Astrocyte (in vitro differentiated cells and primary cell): ENCODE measurements around the gene ATCAY. TPM values are rescaled to one million over a fixed set of nuclear protein-coding genes. Genes with fewer than 3 reads are reported as not detected.

Experiments used
- DNase-seq: peaks from one replicate; pipeline ENCODE4 v3.0.0-alpha.2; 2010; ENCODE audit warnings: low read depth
- FAIRE-seq: peaks from 2 replicates; lab custom pipeline; 2011; peaks lifted over from hg19 to GRCh38; lab: Jason Lieb, UNC
- H2AFZ ChIP-seq: 2 replicates; pipeline ENCODE4 v1.6.0; 2012; ENCODE audit warnings: low read depth, low read length, inconsistent platforms
- H3K27ac ChIP-seq: 2 replicates; pipeline ENCODE4 v1.5.1; 2011; ENCODE audit warnings: low read depth, low read length, inconsistent platforms
- H3K27me3 ChIP-seq: 2 replicates; pipeline ENCODE4 v1.6.0; 2011; ENCODE audit warnings: low read length, inconsistent platforms; ENCODE audit not compliant: insufficient read depth
- H3K36me3 ChIP-seq: 2 replicates; pipeline ENCODE4 v1.5.1; 2011; ENCODE audit warnings: low read length, inconsistent platforms; ENCODE audit not compliant: insufficient read depth
- H3K4me1 ChIP-seq: 2 replicates; pipeline ENCODE4 v1.5.1; 2011; ENCODE audit warnings: low read length, inconsistent platforms; ENCODE audit not compliant: insufficient read depth
- H3K4me2 ChIP-seq: 2 replicates; pipeline ENCODE4 v1.6.0; 2012; ENCODE audit warnings: low read length, inconsistent platforms
- H3K4me3 ChIP-seq: 2 replicates; pipeline ENCODE4 v1.5.1; 2011; ENCODE audit warnings: low read depth, mild to moderate bottlenecking, low read length, inconsistent platforms; ENCODE audit not compliant: insufficient read depth
- H3K79me2 ChIP-seq: 2 replicates; pipeline ENCODE4 v1.6.0; 2012; ENCODE audit warnings: mild to moderate bottlenecking, low read length, inconsistent platforms; ENCODE audit not compliant: insufficient read depth
- H3K9ac ChIP-seq: 2 replicates; pipeline ENCODE4 v1.6.0; 2012; ENCODE audit warnings: mild to moderate bottlenecking, low read length, inconsistent platforms
- H3K9me3 ChIP-seq: 2 replicates; pipeline ENCODE4 v1.5.1; 2012; ENCODE audit warnings: low read depth, mild to moderate bottlenecking, low read length, inconsistent platforms; ENCODE audit not compliant: insufficient read depth
- H4K20me1 ChIP-seq: 2 replicates; pipeline ENCODE4 v1.6.0; 2012; ENCODE audit warnings: low read length, inconsistent platforms; ENCODE audit not compliant: insufficient read depth
- H3K27ac Mint-ChIP-seq: one replicate; pipeline ENCODE4 v1.8.0; 2021; ENCODE audit warnings: mild to moderate bottlenecking, mixed read lengths; ENCODE audit not compliant: unreplicated experiment
- H3K27me3 Mint-ChIP-seq: one replicate; pipeline ENCODE4 v1.8.0; 2021; ENCODE audit warnings: low read depth, mixed read lengths; ENCODE audit not compliant: unreplicated experiment
- H3K36me3 Mint-ChIP-seq: one replicate; pipeline ENCODE4 v1.8.0; 2021; ENCODE audit warnings: low read depth, mixed read lengths; ENCODE audit not compliant: unreplicated experiment
- H3K4me1 Mint-ChIP-seq: one replicate; pipeline ENCODE4 v1.8.0; 2021; ENCODE audit warnings: low read depth, mixed read lengths; ENCODE audit not compliant: unreplicated experiment
- H3K4me3 Mint-ChIP-seq: one replicate; pipeline ENCODE4 v1.8.0; 2021; ENCODE audit warnings: mild to moderate bottlenecking, moderate library complexity, mixed read lengths; ENCODE audit not compliant: unreplicated experiment
- H3K9me3 Mint-ChIP-seq: one replicate; pipeline ENCODE4 v1.8.0; 2021; ENCODE audit warnings: mild to moderate bottlenecking, mixed read lengths; ENCODE audit not compliant: unreplicated experiment
- EZH2 ChIP-seq: IDR thresholded peaks from 2 replicates; pipeline ENCODE4 v1.6.1; 2012; ENCODE audit warnings: mild to moderate bottlenecking, low read length, inconsistent platforms; ENCODE audit not compliant: insufficient read depth
- total RNA-seq: library from RNA; stranded (reverse); gene quantifications from 2 replicates; pipeline ENCODE4 v1.2.1, GENCODE V29; 2021
- TF ChIP-seq, protein P1 (sequence below): IDR thresholded peaks from 2 replicates; pipeline ENCODE4 v1.5.1; 2011; ENCODE audit warnings: low read depth, mild to moderate bottlenecking, inconsistent platforms, low read length, moderate library complexity; ENCODE audit not compliant: insufficient read depth

Gene ATCAY
- total RNA-seq, 1 donor from 2014 or later = 6.5 TPM

- peaks cover 29% of the 10 kb centered on the region for H3K4me1 ChIP-seq
- H3K4me3 Mint-ChIP-seq = peak overlapping the region; percentile 96
These were observed 89.9 kb downstream of the ATCAY start for GRCh38 chr19:3970313-3970807.

DNA sequence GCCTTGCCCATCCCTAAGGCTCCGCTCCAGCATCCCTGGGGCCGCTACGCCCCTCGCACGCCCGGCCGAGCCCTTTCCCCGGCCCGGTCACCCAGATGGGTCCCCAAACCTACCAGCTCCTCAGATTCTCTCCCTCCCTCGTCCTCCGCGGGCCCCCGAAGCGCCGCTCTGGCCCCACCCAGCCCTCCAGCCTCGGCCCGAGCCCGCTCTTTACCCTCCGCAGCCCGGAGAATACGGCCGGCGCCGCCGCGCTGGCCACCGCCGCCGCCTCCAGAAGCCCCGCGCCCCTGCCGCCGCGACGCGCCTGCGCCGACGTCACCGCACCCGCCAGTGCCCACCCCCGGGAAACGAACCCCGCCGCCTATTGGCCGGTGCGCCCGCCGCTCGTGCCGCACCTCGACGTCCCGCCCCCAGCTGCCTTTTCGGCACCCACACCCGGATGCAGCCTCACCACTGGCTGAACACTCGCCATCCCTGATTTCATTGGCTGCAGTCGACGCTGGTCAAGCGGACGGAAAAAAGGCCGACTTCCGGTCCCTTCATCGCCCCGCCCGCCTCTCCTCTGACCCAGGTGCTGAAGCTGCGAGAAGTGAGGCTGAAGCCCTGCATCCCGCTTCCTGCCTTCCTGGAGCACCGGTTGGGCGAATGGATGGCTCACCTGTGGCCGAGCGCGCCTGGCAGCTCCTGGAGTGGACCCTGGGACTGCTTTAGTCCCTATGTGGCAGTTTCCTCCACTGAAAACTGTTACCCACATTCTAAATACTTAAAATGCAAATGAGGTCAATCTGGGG is 90.5 kb downstream of the ATCAY start, which contains the start of gene DAPK3:
Gene DAPK3 (minus strand): TSS at position 292 of the 791 bp plus-strand sequence. CDS start 1,364 bp downstream, outside the sequence.
- H3K9ac ChIP-seq = peak within 1 kb of the TSS; percentile 100
- peaks cover 29% of the 10 kb centered on the region for H3K4me1 ChIP-seq
- H4K20me1 ChIP-seq = peaks cover 70% of the 10 kb centered on the region
- no peaks in the 10 kb centered on the region for H3K9me3 ChIP-seq
- H2AFZ ChIP-seq = no peak within 1 kb of the TSS
- TF ChIP-seq EZH2 = no peak
- TF ChIP-seq, protein P1, sequence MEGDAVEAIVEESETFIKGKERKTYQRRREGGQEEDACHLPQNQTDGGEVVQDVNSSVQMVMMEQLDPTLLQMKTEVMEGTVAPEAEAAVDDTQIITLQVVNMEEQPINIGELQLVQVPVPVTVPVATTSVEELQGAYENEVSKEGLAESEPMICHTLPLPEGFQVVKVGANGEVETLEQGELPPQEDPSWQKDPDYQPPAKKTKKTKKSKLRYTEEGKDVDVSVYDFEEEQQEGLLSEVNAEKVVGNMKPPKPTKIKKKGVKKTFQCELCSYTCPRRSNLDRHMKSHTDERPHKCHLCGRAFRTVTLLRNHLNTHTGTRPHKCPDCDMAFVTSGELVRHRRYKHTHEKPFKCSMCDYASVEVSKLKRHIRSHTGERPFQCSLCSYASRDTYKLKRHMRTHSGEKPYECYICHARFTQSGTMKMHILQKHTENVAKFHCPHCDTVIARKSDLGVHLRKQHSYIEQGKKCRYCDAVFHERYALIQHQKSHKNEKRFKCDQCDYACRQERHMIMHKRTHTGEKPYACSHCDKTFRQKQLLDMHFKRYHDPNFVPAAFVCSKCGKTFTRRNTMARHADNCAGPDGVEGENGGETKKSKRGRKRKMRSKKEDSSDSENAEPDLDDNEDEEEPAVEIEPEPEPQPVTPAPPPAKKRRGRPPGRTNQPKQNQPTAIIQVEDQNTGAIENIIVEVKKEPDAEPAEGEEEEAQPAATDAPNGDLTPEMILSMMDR = no peak
- peak within 1 kb of the TSS; percentile 87 for H3K4me3 ChIP-seq
- Mint-ChIP-seq H3K9me3 (no peaks in the 10 kb centered on the region), H3K4me3 (peak within 1 kb of the TSS; percentile 96), H3K36me3 (peaks cover 14% of the 10 kb centered on the region), H3K4me1 (peaks cover 23% of the 10 kb centered on the region), H3K27ac (peak within 1 kb of the TSS; percentile 97), H3K27me3 (no peaks in the 10 kb centered on the region)
- peak within 1 kb of the TSS; percentile 93 for H3K27ac ChIP-seq
- DNase-seq (peak; percentile 95), FAIRE-seq (no peak)
- peak within 1 kb of the TSS; percentile 99 for H3K4me2 ChIP-seq
- peaks cover 51% of the 10 kb centered on the region for H3K79me2 ChIP-seq
- peaks cover 25% of the 10 kb centered on the region for H3K36me3 ChIP-seq
- no peaks in the 10 kb centered on the region for H3K27me3 ChIP-seq

More at GRCh38 chr19:3970313-3970807, 89.9 kb downstream of the ATCAY start:
- no peaks in the 10 kb centered on the region for H3K27me3 Mint-ChIP-seq
- no peaks in the 10 kb centered on the region for H3K9me3 Mint-ChIP-seq
- H3K27me3 ChIP-seq = no peaks in the 10 kb centered on the region
- peak overlapping the region; percentile 100 for H3K9ac ChIP-seq
- H3K4me3 ChIP-seq = peak overlapping the region; percentile 87
- peaks cover 25% of the 10 kb centered on the region for H3K36me3 ChIP-seq
- H3K27ac Mint-ChIP-seq = peak overlapping the region; percentile 97
- H2AFZ ChIP-seq = no peak overlapping the region
- H3K4me1 Mint-ChIP-seq = peaks cover 25% of the 10 kb centered on the region
- peak overlapping the region; percentile 99 for H3K4me2 ChIP-seq
- H3K9me3 ChIP-seq = no peaks in the 10 kb centered on the region
- FAIRE-seq = no peak
- no peak for DNase-seq
- H3K27ac ChIP-seq = peak overlapping the region; percentile 93
- peaks cover 51% of the 10 kb centered on the region for H3K79me2 ChIP-seq
- peaks cover 12% of the 10 kb centered on the region for H3K36me3 Mint-ChIP-seq
- no peak for TF ChIP-seq EZH2
- TF ChIP-seq, protein P1 = no peak
- peaks cover 70% of the 10 kb centered on the region for H4K20me1 ChIP-seq

- peaks cover 58% of the 10 kb centered on the region for H3K79me2 ChIP-seq
- H3K27me3 Mint-ChIP-seq = no peaks in the 10 kb centered on the region
- no peak overlapping the region for H2AFZ ChIP-seq
- peak overlapping the region; percentile 87 for H3K27ac Mint-ChIP-seq
- peaks cover 22% of the 10 kb centered on the region for H3K4me1 Mint-ChIP-seq
- no peak overlapping the region for H3K4me3 Mint-ChIP-seq
- H3K36me3 ChIP-seq = peaks cover 45% of the 10 kb centered on the region
- H3K36me3 Mint-ChIP-seq = peaks cover 15% of the 10 kb centered on the region
- no peak overlapping the region for H3K4me3 ChIP-seq
- no peak overlapping the region for H3K4me2 ChIP-seq
- H3K4me1 ChIP-seq = peaks cover 23% of the 10 kb centered on the region
- H3K9me3 ChIP-seq = no peaks in the 10 kb centered on the region
- peaks cover 73% of the 10 kb centered on the region for H4K20me1 ChIP-seq
- H3K27ac ChIP-seq = no peak overlapping the region
- no peak overlapping the region for H3K9ac ChIP-seq
- H3K27me3 ChIP-seq = no peaks in the 10 kb centered on the region
- DNase-seq (no peak), FAIRE-seq (no peak)
- H3K9me3 Mint-ChIP-seq = no peaks in the 10 kb centered on the region
- TF ChIP-seq, protein P1 = no peak
- TF ChIP-seq EZH2 = no peak
These were observed 94.7 kb downstream of the ATCAY start for GRCh38 chr19:3975144-3975543.
